ENCODE data around the gene RSRC1. TPM values are rescaled to one million over a fixed set of nuclear protein-coding genes. Genes with fewer than 3 reads are reported as not detected.

Gene RSRC1
- total and polyA plus RNA-seq, 2 of the 8 experiments (the other 6 are each of a cell fraction or from before 2014, with no cell fraction given), result 2.0 to 27.9 TPM

DNA sequence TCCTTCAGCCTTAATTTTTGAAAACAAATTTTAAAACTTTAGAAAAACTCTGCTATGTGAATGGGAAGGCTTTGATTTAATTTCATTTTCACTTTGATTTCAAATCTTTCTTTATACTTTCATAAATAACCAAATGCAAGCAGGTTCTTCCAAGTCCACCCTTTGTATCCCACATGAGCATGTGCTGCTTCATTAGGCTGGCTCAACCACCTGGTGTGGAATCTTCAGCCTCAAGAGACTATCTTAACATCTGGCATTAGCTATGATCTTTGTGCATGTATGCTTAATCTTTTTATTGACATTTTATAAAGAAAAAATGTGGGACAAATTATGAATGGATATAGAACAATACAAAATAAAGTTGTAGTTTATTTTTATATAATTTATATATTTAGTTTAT, 379.3 kb downstream of the RSRC1 start:
- Histone ChIP-seq H3K36me3 (ENCODE audit: control insufficient read depth in 2 of 4, insufficient read depth in 4 of 4, low read length in 3 of 4) (no peaks in the 10 kb centered on the region), H3K9ac (replicated peaks in 1 of 4; ENCODE audit: extremely low read depth in 1 of 4, low read depth in 3 of 4, low read length in 3 of 4) (no peak overlapping the region), H2AFZ (ENCODE audit: low read length) (no peak overlapping the region), H2BK5ac (ENCODE audit: low read depth, low read length) (no peak overlapping the region), H2AK5ac (ENCODE audit: low read depth, low read length) (no peak overlapping the region), H2BK120ac (replicated peaks; ENCODE audit: low read depth, low read length) (no peak overlapping the region), H3K18ac (ENCODE audit: extremely low read depth, low read length) (no peak overlapping the region), H3K9me3 (ENCODE audit: insufficient read depth in 2 of 2, low read depth in 1 of 2, low read length in 1 of 2) (no peaks in the 10 kb centered on the region), H3K23ac (ENCODE audit: insufficient read length) (no peak overlapping the region), H3K4me3 (ENCODE audit: extremely low read depth in 1 of 4, insufficient read depth in 2 of 4, low read depth in 3 of 4, low read length in 4 of 4) (no peak overlapping the region), H3K14ac (ENCODE audit: insufficient read length) (no peak overlapping the region), H3K23me2 (ENCODE audit: low read depth, low read length) (no peaks in the 10 kb centered on the region), H3K79me2 (ENCODE audit: control insufficient read depth in 1 of 2, insufficient read depth in 2 of 2, low read length in 2 of 2) (no peaks in the 10 kb centered on the region), H4K5ac (ENCODE audit: insufficient read length, low read depth, low read length) (no peak overlapping the region), H3K4ac (replicated peaks; ENCODE audit: insufficient read length, low read depth, low read length) (no peak overlapping the region), H2BK15ac (ENCODE audit: low read length) (no peak overlapping the region), H3K4me1 (replicated peaks in 1 of 4; ENCODE audit: control insufficient read depth in 3 of 4, insufficient read depth in 4 of 4, low read length in 3 of 4) (no peaks in the 10 kb centered on the region), H2BK20ac (ENCODE audit: low read length) (no peak overlapping the region), H3K79me1 (ENCODE audit: low read depth, low read length) (no peaks in the 10 kb centered on the region), H2BK12ac (ENCODE audit: low read depth, low read length) (no peak overlapping the region), H4K8ac (ENCODE audit: extremely low read depth, insufficient read depth, low read length) (no peak overlapping the region), H3K27ac (ENCODE audit: low read depth, low read length) (no peak overlapping the region), H3K4me2 (ENCODE audit: insufficient read depth in 1 of 2, low read depth in 2 of 2, low read length in 2 of 2) (no peak overlapping the region), H3K27me3 (replicated peaks in 1 of 4; ENCODE audit: control insufficient read depth in 3 of 4, extremely low read depth in 1 of 4, insufficient read depth in 3 of 4, low read length in 3 of 4) (no peaks in the 10 kb centered on the region; a peak in 1 of 7 replicates), H4K20me1 (replicated peaks in 1 of 2; ENCODE audit: control insufficient read depth in 1 of 2, insufficient read depth in 2 of 2, low read length in 2 of 2) (no peaks in the 10 kb centered on the region), H3K56ac (replicated peaks; ENCODE audit: insufficient read length, low read depth, low read length) (no peak overlapping the region), H4K91ac (replicated peaks; ENCODE audit: insufficient read length, low read length) (no peak overlapping the region)
- ChIA-PET CTCF (ENCODE audit: partially characterized antibody) (no interaction called here), POLR2A (ENCODE audit: partially characterized antibody) (no interaction called here)
- FAIRE-seq (no peak), DNase-seq (ENCODE audit: low read depth in 1 of 2, low spot score in 2 of 2) (no peak)
- TF ChIP-seq RXRA (IDR thresholded peaks at IDR 0.05; ENCODE audit: insufficient read depth, low read depth, low read length), result no peak
- no peak for TF ChIP-seq PHF8 (conservative IDR thresholded peaks at IDR 0.05; ENCODE audit: low read depth, low read length)
- TF ChIP-seq, protein P1, sequence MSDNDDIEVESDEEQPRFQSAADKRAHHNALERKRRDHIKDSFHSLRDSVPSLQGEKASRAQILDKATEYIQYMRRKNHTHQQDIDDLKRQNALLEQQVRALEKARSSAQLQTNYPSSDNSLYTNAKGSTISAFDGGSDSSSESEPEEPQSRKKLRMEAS (IDR thresholded peaks at IDR 0.05), result no peak
- no peak for TF ChIP-seq SIN3A (conservative IDR thresholded peaks at IDR 0.05 in 1 of 2, IDR thresholded peaks at IDR 0.05 in 1 of 2; ENCODE audit: low read depth in 1 of 2, low read length in 2 of 2)
- no peak for TF ChIP-seq SIRT6 (IDR thresholded peaks at IDR 0.05; ENCODE audit: low read length)
- no peak for TF ChIP-seq SP2 (IDR thresholded peaks at IDR 0.05; ENCODE audit: low read length)
- TF ChIP-seq BACH1 (IDR thresholded peaks at IDR 0.05; ENCODE audit: low read length), result no peak
- TF ChIP-seq TBP (IDR thresholded peaks at IDR 0.05; ENCODE audit: low read depth, low read length), result no peak
- TF ChIP-seq CBX8 (IDR thresholded peaks at IDR 0.05; ENCODE audit: borderline replicate concordance, low read depth, low read length), result no peak
- no peak for TF ChIP-seq CHD2 (IDR thresholded peaks at IDR 0.05; ENCODE audit: low read length)
- TF ChIP-seq JUN (IDR thresholded peaks at IDR 0.05; ENCODE audit: low read depth, low read length), result no peak
- no peak for TF ChIP-seq SP4 (IDR thresholded peaks at IDR 0.05; ENCODE audit: low read length)
- TF ChIP-seq CEBPB (IDR thresholded peaks at IDR 0.05; ENCODE audit: low read depth, low read length), result no peak
- TF ChIP-seq GTF2F1 (IDR thresholded peaks at IDR 0.05; ENCODE audit: borderline replicate concordance, low read depth, low read length), result no peak
- no peak for TF ChIP-seq SUZ12 (IDR thresholded peaks at IDR 0.05; ENCODE audit: low read length)
- no peak for TF ChIP-seq FOSL1 (IDR thresholded peaks at IDR 0.05; ENCODE audit: insufficient read depth, low read depth, low read length)
- TF ChIP-seq RFX5 (IDR thresholded peaks at IDR 0.05; ENCODE audit: borderline replicate concordance, low read depth, low read length), result no peak
- no peak for TF ChIP-seq TEAD4 (IDR thresholded peaks at IDR 0.05; ENCODE audit: low read depth, low read length)

All from H1 (cell line).